SK-N-SH (cell line): ENCODE data around the gene HAND1. TPM values are rescaled to one million over a fixed set of nuclear protein-coding genes. Genes with fewer than 3 reads are reported as not detected.

Source experiments
- CTCF ChIA-PET: fragments of 300-600, 350-600 bp; formaldehyde crosslinking; extraction: SDS; loops from one replicate; lab custom pipeline; 2021; lab: Yijun Ruan, JAX
- POLR2A ChIA-PET: fragments of 350-600 bp; sonication (Branson Sonifier 250); formaldehyde crosslinking; extraction: SDS; loops from one replicate; lab custom pipeline; 2020; ENCODE audit warnings: antibody characterized with exemption, inconsistent platforms; lab: Yijun Ruan, JAX
- DNase-seq: peaks from one replicate; pipeline ENCODE4 v3.0.0; 2012
- H2AFZ ChIP-seq: fragments of 200-600 bp; sonication (generic); 2 replicates; pipeline ENCODE4 v1.8.1; 2016; ENCODE audit warnings: antibody characterized with exemption, mild to moderate bottlenecking, low read depth
- H3F3A ChIP-seq: fragments of 200-600 bp; sonication (generic); replicated peaks from 2 replicates; pipeline ENCODE3; 2016; ENCODE audit warnings: antibody characterized with exemption, mild to moderate bottlenecking; ENCODE audit not compliant: insufficient read depth
- H3K27ac ChIP-seq, 2 experiments: fragments of 200-500 bp in 1 of 2; fragments of 200-600 bp in 1 of 2; sonication (Bioruptor generic) in 1 of 2; sonication (generic), shearing (Covaris generic) in 1 of 2; 2 replicates each; pipeline versions ENCODE4 v1.5.1 to v1.6.1; 2014 to 2016; ENCODE audit warnings: low read depth in 2 of 2, inconsistent platforms in 1 of 2, low read length in 1 of 2, mild to moderate bottlenecking in 1 of 2, mixed read lengths in 1 of 2
- H3K27me3 ChIP-seq: fragments of 200-600 bp; sonication (generic), shearing (Covaris generic); 2 replicates; pipeline ENCODE4 v1.6.1; 2016; ENCODE audit warnings: mixed run types; ENCODE audit not compliant: insufficient read depth
- H3K36me3 ChIP-seq, 2 experiments: fragments of 200-500 bp in 1 of 2; fragments of 200-600 bp in 1 of 2; sonication (Bioruptor generic) in 1 of 2; sonication (generic) in 1 of 2; replicated peaks in 1 of 2; 2 replicates each; pipeline versions ENCODE3 to v1.5.1; 2014 to 2016; ENCODE audit warnings: low read length in 1 of 2, mild to moderate bottlenecking in 1 of 2; ENCODE audit not compliant: insufficient read depth in 2 of 2, control insufficient read depth in 1 of 2
- H3K4me1 ChIP-seq, 2 experiments: fragments of 200-500 bp in 1 of 2; fragments of 200-600 bp in 1 of 2; sonication (Bioruptor generic) in 1 of 2; sonication (generic), shearing (Covaris generic) in 1 of 2; 2 replicates each; pipeline versions ENCODE4 v1.5.1 to v1.6.1; 2014 to 2016; ENCODE audit warnings: low read depth in 1 of 2, low read length in 1 of 2, mixed run types in 1 of 2; ENCODE audit not compliant: insufficient read depth in 2 of 2, control insufficient read depth in 1 of 2
- H3K4me2 ChIP-seq: fragments of 200-600 bp; sonication (generic), shearing (Covaris generic); 2 replicates; pipeline ENCODE4 v1.6.1; 2017; ENCODE audit warnings: mixed run types
- H3K4me3 ChIP-seq, 2 experiments: fragments of 200-500 bp in 1 of 2; fragments of 200-600 bp in 1 of 2; sonication (Bioruptor generic) in 1 of 2; sonication (generic), shearing (Covaris generic) in 1 of 2; 2 replicates each; pipeline versions ENCODE4 v1.5.1 to v1.8.1; 2014 to 2016; ENCODE audit warnings: low read depth in 2 of 2, inconsistent platforms in 1 of 2, low read length in 1 of 2, mild to moderate bottlenecking in 1 of 2, mixed read lengths in 1 of 2, moderate library complexity in 1 of 2
- H3K79me2 ChIP-seq: fragments of 200-600 bp; sonication (generic); 2 replicates; pipeline ENCODE4 v1.8.1; 2017; ENCODE audit warnings: mild to moderate bottlenecking; ENCODE audit not compliant: insufficient read depth
- H3K9ac ChIP-seq: fragments of 200-600 bp; sonication (generic); 2 replicates; pipeline ENCODE4 v1.6.1; 2017; ENCODE audit warnings: mixed run types
- H3K9me2 ChIP-seq: fragments of 200-600 bp; sonication (generic); 2 replicates; pipeline ENCODE4 v1.6.1; 2017; ENCODE audit warnings: mixed run types
- H3K9me3 ChIP-seq: fragments of 200-600 bp; sonication (generic); 2 replicates; pipeline ENCODE4 v1.6.1; 2017; ENCODE audit warnings: mixed run types, mild to moderate bottlenecking, moderate library complexity
- H4K20me1 ChIP-seq: fragments of 200-600 bp; sonication (generic); 2 replicates; pipeline ENCODE4 v1.6.1; 2017; ENCODE audit warnings: mild to moderate bottlenecking, mixed run types; ENCODE audit not compliant: insufficient read depth
- CTCF ChIP-seq: fragments of 200-600 bp; sonication (generic); IDR thresholded peaks from 2 replicates; pipeline ENCODE4 v1.6.1; 2017; ENCODE audit warnings: antibody characterized with exemption, mild to moderate bottlenecking, moderate library complexity
- FOXM1 ChIP-seq: IDR thresholded peaks from 2 replicates; pipeline ENCODE4 v1.4.0; 2012; ENCODE audit warnings: low read depth, mild to moderate bottlenecking
- GABPA ChIP-seq: IDR thresholded peaks from 2 replicates; pipeline ENCODE4 v1.4.0; 2012; ENCODE audit warnings: low read depth, mild to moderate bottlenecking
- GATA2 ChIP-seq: sonication (generic); formaldehyde crosslinking; IDR thresholded peaks from 2 replicates; pipeline ENCODE4 v1.5.0; 2020; ENCODE audit warnings: mild to moderate bottlenecking, missing genetic modification reagents
- IRF3 ChIP-seq: fragments of 150-350 bp; IDR thresholded peaks from 2 replicates; pipeline ENCODE4 v1.6.1; 2016; ENCODE audit warnings: mild to moderate bottlenecking, low read depth, low read length
- MEF2A ChIP-seq: IDR thresholded peaks from 2 replicates; pipeline ENCODE4 v1.4.0; 2012; ENCODE audit warnings: low read depth, borderline replicate concordance
- MXI1 ChIP-seq: IDR thresholded peaks from 2 replicates; pipeline ENCODE4 v1.6.1; 2012; ENCODE audit warnings: mild to moderate bottlenecking, low read depth, low read length, improper control_type of control experiment
- NRF1 ChIP-seq: IDR thresholded peaks from 2 replicates; pipeline ENCODE4 v1.6.1; 2012; ENCODE audit warnings: low read depth, mild to moderate bottlenecking, low read length
- RCOR1 ChIP-seq: fragments of 150-350 bp; IDR thresholded peaks from 2 replicates; pipeline ENCODE4 v1.6.1; 2017; ENCODE audit warnings: antibody characterized with exemption, low read length
- RFX5 ChIP-seq: IDR thresholded peaks from 2 replicates; pipeline ENCODE4 v1.6.1; 2012; ENCODE audit warnings: mild to moderate bottlenecking, improper control_type of control experiment, low read length
- RXRA ChIP-seq: IDR thresholded peaks from 2 replicates; pipeline ENCODE4 v1.4.0; 2012; ENCODE audit warnings: low read depth, mild to moderate bottlenecking, borderline replicate concordance
- SIN3A ChIP-seq: IDR thresholded peaks from 2 replicates; pipeline ENCODE4 v1.6.1; 2012; ENCODE audit warnings: low read depth, mild to moderate bottlenecking, low read length, moderate library complexity, borderline replicate concordance
- SMC3 ChIP-seq: IDR thresholded peaks from 2 replicates; pipeline ENCODE4 v1.6.1; 2012; ENCODE audit warnings: low read depth, low read length, improper control_type of control experiment
- TCF12 ChIP-seq: IDR thresholded peaks from 2 replicates; pipeline ENCODE4 v1.4.0; 2012
- TEAD4 ChIP-seq: IDR thresholded peaks from 2 replicates; pipeline ENCODE4 v1.4.0; 2012; ENCODE audit warnings: mild to moderate bottlenecking, borderline replicate concordance; ENCODE audit not compliant: insufficient read depth
- USF2 ChIP-seq: fragments of 150-350 bp; IDR thresholded peaks from 2 replicates; pipeline ENCODE4 v1.6.1; 2017; ENCODE audit warnings: antibody characterized with exemption, low read length, low read depth, borderline replicate concordance
- YY1 ChIP-seq: IDR thresholded peaks from 2 replicates; pipeline ENCODE4 v1.4.0; 2012; ENCODE audit warnings: low read depth, mild to moderate bottlenecking
- ZBTB33 ChIP-seq: IDR thresholded peaks from 2 replicates; pipeline ENCODE4 v1.4.0; 2012; ENCODE audit warnings: low read depth, borderline replicate concordance
- WGBS: methylation state at CpG from one replicate; pipeline ENCODE4 v1.1.6; 2017; ENCODE audit warnings: low lambda C conversion rate; 5-methylcytosine and 5-hydroxymethylcytosine counted together
- polyA plus RNA-seq, 3 experiments: library from polyadenylated mRNA; depleted of rRNA; stranded (reverse); fragments of >200 nt; gene quantifications; 2 replicates each; pipeline ENCODE4 v1.2.3, GENCODE V29; 2012

The HAND1 gene
- polyA plus RNA-seq, 1 of the 3 experiments (the other 2 are of a cell fraction): 1.1 TPM

- TF ChIP-seq SMC3 (no peak), TEAD4 (no peak), RFX5 (no peak), RCOR1 (no peak), RXRA (no peak), ZBTB33 (no peak), YY1 (no peak), GATA2 (no peak), GABPA (no peak), MEF2A (no peak), IRF3 (no peak), USF2 (no peak), NRF1 (no peak), FOXM1 (no peak), TCF12 (no peak), MXI1 (no peak), SIN3A (no peak), CTCF (no peak)
- Histone ChIP-seq H3K4me2 (no peak overlapping the region), H3K27me3 (no peaks in the 10 kb centered on the region), H3K9me2 (no peaks in the 10 kb centered on the region), H3K9me3 (no peaks in the 10 kb centered on the region), H2AFZ (no peak overlapping the region), H3K79me2 (no peaks in the 10 kb centered on the region), H3K4me1 (peaks cover 0 to 10% of the 10 kb centered on the region in 2 experiments; a peak in 1 of 4 replicates), H3K4me3 (no peak overlapping the region), H4K20me1 (no peaks in the 10 kb centered on the region), H3K9ac (no peak overlapping the region), H3K27ac (no peak overlapping the region), H3F3A (no peaks in the 10 kb centered on the region), H3K36me3 (peaks cover 31 to 47% of the 10 kb centered on the region in 2 experiments)
- DNase-seq: no peak
- ChIA-PET POLR2A (interaction anchor here (1.3 kb wide), 1 partner anchor 13 kb away, joined by 5 read pairs; no protein-coding TSS in a partner anchor), CTCF (interaction anchor here (1.1 to 6.7 kb wide), 7 partner anchors 8 to 386 kb away, joined by 3 to 45 read pairs (median 4); no protein-coding TSS in a partner anchor)
- 76% methylated on average over 3 of the region's 3 CpGs for WGBS
Observed at GRCh38 chr5:154459015-154459414, 19.0 kb downstream of the HAND1 start.
